Fibroblast of skin of back (primary cell): Measurements from ENCODE around the gene WDR20.
"Not testable (repeated sequence)": the region's sequence is repeated elsewhere in the genome, so short reads cannot be mapped to it uniquely, and the experiment has no call there.

ENCODE experiments used
- DNase-seq: peaks from one replicate; pipeline ENCODE4 v3.0.0-alpha.2; 2013

WDR20 gene

GRCh38 chr14:102131741-102132140 is 8.0 kb upstream of the WDR20 start:
- no peak for DNase-seq

GRCh38 chr14:102134021-102134420 is 5.7 kb upstream of the WDR20 start:
- DNase-seq: not testable (repeated sequence)

GRCh38 chr14:102134719-102135118 is 5.0 kb upstream of the WDR20 start:
- not testable (repeated sequence) for DNase-seq

- not testable (repeated sequence) for DNase-seq
Measured at GRCh38 chr14:102135456-102135855, 4.2 kb upstream of the WDR20 start.

GRCh38 chr14:102138535-102138934 is 1.2 kb upstream of the WDR20 start:
- DNase-seq: no peak

GRCh38 chr14:102138961-102139285 is 774 bp upstream of the WDR20 start:
- no peak for DNase-seq

GRCh38 chr14:102140027-102140749 is 491 bp downstream of the WDR20 start:
- peak; percentile 24 for DNase-seq

- peak; percentile 2 for DNase-seq
Measured at GRCh38 chr14:102140750-102141145, 1.1 kb downstream of the WDR20 start.

- no peak for DNase-seq
Measured at GRCh38 chr14:102141797-102142196, 2.1 kb downstream of the WDR20 start.

GRCh38 chr14:102144914-102145313 is 5.2 kb downstream of the WDR20 start:
- no peak for DNase-seq

- no peak for DNase-seq
Measured at GRCh38 chr14:102145395-102145794, 5.7 kb downstream of the WDR20 start.

- no peak for DNase-seq
Measured at GRCh38 chr14:102146423-102146822, 6.7 kb downstream of the WDR20 start.

GRCh38 chr14:102150083-102150482 is 10.4 kb downstream of the WDR20 start:
- DNase-seq: no peak

- DNase-seq: no peak
Measured at GRCh38 chr14:102150744-102151143, 11.0 kb downstream of the WDR20 start.

- not testable (repeated sequence) for DNase-seq
Measured at GRCh38 chr14:102151411-102151810, 11.7 kb downstream of the WDR20 start.

GRCh38 chr14:102154121-102154520 is 14.4 kb downstream of the WDR20 start:
- no peak for DNase-seq

GRCh38 chr14:102154821-102155549 is 15.3 kb downstream of the WDR20 start:
- peak; percentile 52 for DNase-seq

GRCh38 chr14:102157346-102157745 is 17.6 kb downstream of the WDR20 start:
- no peak for DNase-seq

GRCh38 chr14:102158797-102159196 is 19.1 kb downstream of the WDR20 start:
- DNase-seq: no peak

GRCh38 chr14:102159841-102160240 is 20.1 kb downstream of the WDR20 start:
- DNase-seq: no peak

- no peak for DNase-seq
Measured at GRCh38 chr14:102162487-102162886, 22.8 kb downstream of the WDR20 start.

- peak; percentile 13 for DNase-seq
Measured at GRCh38 chr14:102164241-102164641, 24.5 kb downstream of the WDR20 start.

GRCh38 chr14:102164965-102165364 is 25.3 kb downstream of the WDR20 start:
- DNase-seq: no peak

GRCh38 chr14:102170061-102170460 is 30.4 kb downstream of the WDR20 start:
- DNase-seq: no peak
